GM23248 (cell line): ENCODE data around the gene EHBP1. TPM values are rescaled to one million over a fixed set of nuclear protein-coding genes. Genes with fewer than 3 reads are reported as not detected.

Experiments used
- DNase-seq: peaks from one replicate; pipeline ENCODE4 v3.0.0-alpha.2; 2015
- H2AFZ ChIP-seq: fragments of 200-600 bp; sonication (generic); 2 replicates; pipeline ENCODE4 v1.6.1; 2016; ENCODE audit warnings: antibody characterized with exemption
- H3F3A ChIP-seq: fragments of 200-600 bp; sonication (generic); 2 replicates; pipeline ENCODE4 v1.6.1; 2016; ENCODE audit warnings: mild to moderate bottlenecking, antibody characterized with exemption, mixed run types; ENCODE audit not compliant: insufficient read depth
- H3K27ac ChIP-seq: fragments of 200-600 bp; sonication (generic); 2 replicates; pipeline ENCODE4 v1.5.1; 2016; ENCODE audit warnings: mild to moderate bottlenecking
- H3K27me3 ChIP-seq: fragments of 200-600 bp; sonication (generic); replicated peaks from 2 replicates; pipeline ENCODE4 v1.6.1; 2016; ENCODE audit warnings: mild to moderate bottlenecking; ENCODE audit not compliant: insufficient read depth
- H3K36me3 ChIP-seq: fragments of 200-600 bp; sonication (generic); 2 replicates; pipeline ENCODE4 v1.6.1; 2016; ENCODE audit warnings: low read depth, mild to moderate bottlenecking
- H3K4me1 ChIP-seq: fragments of 200-600 bp; sonication (generic); 2 replicates; pipeline ENCODE4 v1.6.1; 2016; ENCODE audit warnings: mild to moderate bottlenecking; ENCODE audit not compliant: insufficient read depth
- H3K4me2 ChIP-seq: fragments of 200-600 bp; sonication (generic); one replicate; pipeline ENCODE4 v1.6.1; 2016; ENCODE audit warnings: mild to moderate bottlenecking; ENCODE audit not compliant: unreplicated experiment
- H3K4me3 ChIP-seq: fragments of 200-600 bp; sonication (generic); 2 replicates; pipeline ENCODE4 v1.5.1; 2016; ENCODE audit warnings: mild to moderate bottlenecking
- H3K79me2 ChIP-seq: fragments of 200-600 bp; sonication (generic); 2 replicates; pipeline ENCODE4 v1.6.1; 2016; ENCODE audit warnings: mild to moderate bottlenecking; ENCODE audit not compliant: insufficient read depth
- H3K9ac ChIP-seq: fragments of 200-600 bp; sonication (generic); 2 replicates; pipeline ENCODE4 v1.6.1; 2016; ENCODE audit warnings: mild to moderate bottlenecking
- H3K9me2 ChIP-seq: fragments of 200-600 bp; sonication (generic); 2 replicates; pipeline ENCODE4 v1.6.1; 2016; ENCODE audit warnings: mixed run types, mild to moderate bottlenecking, moderate library complexity; ENCODE audit not compliant: insufficient read depth
- H3K9me3 ChIP-seq: fragments of 200-600 bp; sonication (generic); one replicate; pipeline ENCODE4 v1.6.1; 2017; ENCODE audit warnings: low read depth
- H4K20me1 ChIP-seq: fragments of 200-600 bp; sonication (generic); 2 replicates; pipeline ENCODE4 v1.6.0; 2016; ENCODE audit not compliant: insufficient read depth
- EZH2 ChIP-seq: fragments of 200-600 bp; sonication (generic); IDR thresholded peaks from 2 replicates; pipeline ENCODE4 v1.6.1; 2018; ENCODE audit warnings: antibody characterized with exemption, mild to moderate bottlenecking; ENCODE audit not compliant: insufficient read depth, poor library complexity, severe bottlenecking
- EZH2phosphoT487 ChIP-seq: fragments of 200-600 bp; sonication (generic); IDR thresholded peaks from 2 replicates; pipeline ENCODE4 v1.6.1; 2018; ENCODE audit warnings: antibody characterized with exemption, moderate library complexity, mild to moderate bottlenecking, low read depth; ENCODE audit not compliant: insufficient read depth
- WGBS, 2 experiments: methylation state at CpG; one replicate each; pipeline ENCODE4 v1.1.6; 2015 to 2017; ENCODE audit warnings: low lambda C conversion rate in 2 of 2, low coverage in 1 of 2; ENCODE audit errors: missing lambda C conversion rate in 2 of 2; 5-methylcytosine and 5-hydroxymethylcytosine counted together
- in situ Hi-C: fragments of 300-500 bp; cut with MboI; formaldehyde crosslinking; loops from 2 replicates; pipeline ENCODE4 v1.15.0; 2020
- polyA plus RNA-seq: library from polyadenylated mRNA; unstranded; fragments of >200 nt; fragmentation: Nextera tagmentation; extraction: Ambion mirVana; gene quantifications from 2 replicates; pipeline ENCODE4 v1.2.1, GENCODE V29; 2016
- small RNA-seq: library from RNA; depleted of rRNA; stranded (forward); fragments of <200 nt; gene quantifications from one replicate; pipeline ENCODE3, GENCODE V24; 2014; ENCODE audit warnings: low read depth, low replicate concordance
- total RNA-seq: library from RNA; depleted of rRNA; stranded (reverse); fragments of >200 nt; shearing (Covaris generic); gene quantifications from 2 replicates; pipeline ENCODE4 v1.2.3, GENCODE V29; 2014; rRNA removed

EHBP1 gene
- total and polyA plus RNA-seq, 2 experiments from 2014 or later: 41.3 to 56.8 TPM

- 64% methylated on average over 1 of the region's 1 CpG for WGBS, 2 experiments
- no peak overlapping the region for H3K4me3 ChIP-seq
- no peaks in the 10 kb centered on the region for H4K20me1 ChIP-seq
- H3K4me2 ChIP-seq: no peak overlapping the region
- no peaks in the 10 kb centered on the region for H3F3A ChIP-seq
- no peak overlapping the region for H3K27ac ChIP-seq
- H3K36me3 ChIP-seq: no peaks in the 10 kb centered on the region
- H3K9me2 ChIP-seq: no peaks in the 10 kb centered on the region
- in situ Hi-C loops: no loop called here
- DNase-seq: no peak
- no peak overlapping the region for H2AFZ ChIP-seq
- H3K4me1 ChIP-seq: no peaks in the 10 kb centered on the region
- TF ChIP-seq EZH2phosphoT487: no peak
- TF ChIP-seq EZH2: no peak
- 0 out of 2 replicates have a peak, but pooled peaks cover 6% of the 10 kb centered on the region for H3K27me3 ChIP-seq
- no peaks in the 10 kb centered on the region for H3K79me2 ChIP-seq
- H3K9ac ChIP-seq: no peak overlapping the region
- no peaks in the 10 kb centered on the region for H3K9me3 ChIP-seq
Measured at GRCh38 chr2:63093502-63093901, 388.0 kb downstream of the EHBP1 start.

Small RNA genes lying within 50 kb of the gene (small RNA-seq; reads per million reads assigned to genes)
- not detected for gene RF00019

Other genes with a start within 250 kb of the EHBP1 start
- gene TMEM17, start 199.5 kb upstream of the EHBP1 start, total RNA-seq: 3.7 and 8.3 TPM in 2 replicates
- 5.7 and 6.0 TPM in 2 replicates for gene TMEM17, start 199.5 kb upstream of the EHBP1 start, polyA plus RNA-seq